ENCODE results near the gene SHH.

- TF ChIP-seq CTCF (IDR thresholded peaks at IDR 0.05; ENCODE audit: low read depth, low read length, poor library complexity, severe bottlenecking) (no peak), EZH2phosphoT487 (IDR thresholded peaks at IDR 0.05; ENCODE audit: borderline replicate concordance, low read length) (no peak)
These were observed 12.0 kb downstream of the SHH start for GRCh38 chr7:155800301-155800700.
